ENCODE measurements around the gene OSER1. TPM values are rescaled to one million over a fixed set of nuclear protein-coding genes. Genes with fewer than 3 reads are reported as not detected.

Gene OSER1
- total RNA-seq, 1 experiment from 2014 or later: 39.2 TPM

DNA sequence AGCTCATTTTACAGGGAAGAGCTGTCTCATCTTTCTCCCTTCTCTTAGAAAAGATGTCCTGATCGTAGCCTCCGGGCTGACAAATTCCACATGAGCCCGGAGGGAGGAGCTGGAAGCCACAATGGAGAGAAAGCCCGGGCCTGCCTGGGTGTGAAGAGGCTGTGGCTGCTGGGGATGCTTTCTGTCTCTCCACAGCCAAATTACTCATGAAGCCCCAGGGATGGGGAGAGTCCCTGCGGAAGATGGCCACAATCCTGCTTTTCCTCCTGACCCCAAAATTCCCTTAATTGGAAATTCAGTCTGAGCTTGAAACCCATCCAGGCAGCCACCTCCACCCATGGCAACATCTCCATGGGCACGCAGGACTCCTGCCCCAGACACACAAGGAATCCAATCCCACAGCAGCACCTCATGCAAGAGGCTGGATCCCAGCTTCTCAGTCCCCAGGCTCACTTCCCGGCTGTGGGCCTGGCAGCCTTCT is 56.0 kb downstream of the OSER1 start:
- no peak for DNase-seq (ENCODE audit: low spot score)
- in situ Hi-C loops (cut with HindIII; ENCODE audit: low sequenced_read_pairs): no loop called here

DNA sequence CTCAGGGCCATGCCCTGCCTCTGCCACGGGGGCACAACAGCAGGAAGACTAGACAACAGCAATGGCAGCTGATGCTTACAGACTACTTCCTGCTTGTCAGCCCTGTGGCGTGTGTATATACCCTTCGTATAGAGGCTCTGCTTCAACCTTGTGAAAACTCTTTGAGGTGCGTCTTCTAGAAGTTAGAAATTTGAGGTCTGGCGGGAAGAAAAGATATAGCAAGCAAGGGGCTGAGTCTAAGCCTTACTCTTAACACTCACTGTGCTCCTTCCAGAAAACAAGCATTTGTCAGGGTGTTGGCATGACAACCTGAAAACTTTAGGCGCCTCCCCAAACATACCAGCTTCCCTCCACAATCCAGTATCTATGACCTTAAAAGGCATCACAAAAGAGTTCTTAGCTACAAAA is 56.9 kb downstream of the OSER1 start:
- DNase-seq (ENCODE audit: low spot score): no peak
- in situ Hi-C loops (cut with HindIII; ENCODE audit: low sequenced_read_pairs): no loop called here

GRCh38 chr20:44151621-44152416 is 58.8 kb downstream of the OSER1 start:
- DNase-seq (ENCODE audit: low spot score): no peak
- in situ Hi-C loops (cut with HindIII; ENCODE audit: low sequenced_read_pairs): no loop called here

- no peak for DNase-seq (ENCODE audit: low spot score)
- in situ Hi-C loops (cut with HindIII; ENCODE audit: low sequenced_read_pairs): no loop called here
These were observed 64.3 kb downstream of the OSER1 start for GRCh38 chr20:44146272-44146671.

Other genes starting within 250 kb of the OSER1 start
- gene JPH2, start 23.6 kb downstream of the OSER1 start, total RNA-seq (2014; rRNA removed; shearing (Covaris generic)): 0.24 and 1.8 TPM in 2 replicates
- not detected in 2 replicates for gene GDAP1L1, start 36.5 kb upstream of the OSER1 start, total RNA-seq (2014; rRNA removed; shearing (Covaris generic))
- gene FITM2, start 100.4 kb upstream of the OSER1 start, total RNA-seq (2014; rRNA removed; shearing (Covaris generic)): 2.5 and 4.3 TPM in 2 replicates
- not detected in 2 replicates for gene R3HDML, start 126.3 kb upstream of the OSER1 start, total RNA-seq (2014; rRNA removed; shearing (Covaris generic))
- gene HNF4A, start 144.9 kb upstream of the OSER1 start, total RNA-seq (2014; rRNA removed; shearing (Covaris generic)): 0.06 and 0.17 TPM in 2 replicates